Caco-2 (cell line): ENCODE results near the gene PDCD6IP. TPM values are rescaled to one million over a fixed set of nuclear protein-coding genes. Genes with fewer than 3 reads are reported as not detected.

ENCODE experiments used
- BruUV-seq: library from RNA; stranded (reverse); fragments of 400-500 nt; replicated peaks from 2 replicates; lab custom pipeline; 2021; lab: Mats Ljungman, UMichigan
- CTCF ChIA-PET: fragments of 300-600 bp; sonication (Branson Sonifier 250); formaldehyde crosslinking; loops from one replicate; lab custom pipeline; 2022; ENCODE audit warnings: antibody characterized with exemption; lab: Charles Lee
- POLR2A ChIA-PET: fragments of 300-600 bp; sonication (Branson Sonifier 250); formaldehyde crosslinking; loops from one replicate; lab custom pipeline; 2022; ENCODE audit warnings: antibody characterized with exemption; lab: Charles Lee
- DNase-seq, 2 experiments: peaks; one replicate each; pipeline versions ENCODE4 v3.0.0 to v3.0.0-alpha.2; 2020 to 2022
- H3K27me3 ChIP-seq: replicated peaks from 2 replicates; pipeline ENCODE4 v1.6.0; 2011; ENCODE audit warnings: low read length; ENCODE audit not compliant: control insufficient read depth, insufficient read depth
- H3K36me3 ChIP-seq: 2 replicates; pipeline ENCODE4 v1.5.1; 2011; ENCODE audit warnings: low read length; ENCODE audit not compliant: control insufficient read depth, insufficient read depth
- H3K4me1 ChIP-seq: fragments of 250-450 bp; sonication (Bioruptor Pico); 2 replicates; pipeline ENCODE4 v1.5.1; 2020; ENCODE audit warnings: mild to moderate bottlenecking
- H3K4me3 ChIP-seq: 2 replicates; pipeline ENCODE4 v1.5.1; 2011; ENCODE audit warnings: low read depth, mild to moderate bottlenecking, control low read depth, low read length
- H3K9me3 ChIP-seq: fragments of 250-450 bp; sonication (Bioruptor Pico); 2 replicates; pipeline ENCODE4 v1.5.1; 2020; ENCODE audit warnings: mild to moderate bottlenecking, moderate library complexity
- H3K27ac Mint-ChIP-seq: one replicate; pipeline ENCODE4 v1.8.0; 2022; ENCODE audit warnings: mixed read lengths; ENCODE audit not compliant: unreplicated experiment
- H3K27me3 Mint-ChIP-seq: one replicate; pipeline ENCODE4 v1.8.0; 2022; ENCODE audit warnings: mixed read lengths; ENCODE audit not compliant: insufficient read depth, unreplicated experiment
- H3K36me3 Mint-ChIP-seq: one replicate; pipeline ENCODE4 v1.8.0; 2022; ENCODE audit warnings: mild to moderate bottlenecking, mixed read lengths; ENCODE audit not compliant: insufficient read depth, unreplicated experiment
- H3K4me1 Mint-ChIP-seq: one replicate; pipeline ENCODE4 v1.8.0; 2022; ENCODE audit warnings: low read depth, mixed read lengths; ENCODE audit not compliant: unreplicated experiment
- H3K4me3 Mint-ChIP-seq: one replicate; pipeline ENCODE4 v1.8.0; 2022; ENCODE audit warnings: mild to moderate bottlenecking, moderate library complexity, mixed read lengths; ENCODE audit not compliant: unreplicated experiment
- H3K9me3 Mint-ChIP-seq: one replicate; pipeline ENCODE4 v1.8.0; 2022; ENCODE audit warnings: mixed read lengths; ENCODE audit not compliant: unreplicated experiment
- CTCF ChIP-seq, 2 experiments: fragments of 200-600 bp in 1 of 2; IDR thresholded peaks; 1 replicate in 1 of 2; 2 replicates in 1 of 2; pipeline versions ENCODE4 v1.5.1 to v1.8.0; 2011 to 2022; ENCODE audit warnings: antibody characterized with exemption in 1 of 2, control low read depth in 1 of 2, inconsistent platforms in 1 of 2, low read depth in 1 of 2, low read length in 1 of 2, mild to moderate bottlenecking in 1 of 2, moderate library complexity in 1 of 2; ENCODE audit not compliant: insufficient read depth in 1 of 2, severe bottlenecking in 1 of 2, unreplicated experiment in 1 of 2
- intact Hi-C: fragments of 100-400 bp; cut with micrococcal nuclease; formaldehyde crosslinking; loops from one replicate; pipeline ENCODE4 v1.10.0; 2022; ENCODE audit not compliant: unreplicated experiment
- total RNA-seq: library from RNA; stranded (reverse); gene quantifications from 2 replicates; pipeline ENCODE4 v1.2.3, GENCODE V29; 2022

Gene PDCD6IP
- total RNA-seq, 1 experiment from 2014 or later = 185 TPM

GRCh38 chr3:33918126-33918756 lies 119.8 kb downstream of the PDCD6IP start:
- H3K4me3 ChIP-seq = no peak overlapping the region
- no peak for TF ChIP-seq CTCF (IDR thresholded peaks at IDR 0.05; ENCODE audit: insufficient read depth in 1 of 2, low read depth in 1 of 2, low read length in 1 of 2, severe bottlenecking in 1 of 2, unreplicated experiment in 1 of 2)
- CTCF ChIA-PET = no interaction called here
- H3K27me3 ChIP-seq = no peaks in the 10 kb centered on the region
- Mint-ChIP-seq H3K9me3 (no peaks in the 10 kb centered on the region), H3K27ac (no peak overlapping the region), H3K4me1 (no peaks in the 10 kb centered on the region), H3K27me3 (peaks cover 4% of the 10 kb centered on the region), H3K36me3 (no peaks in the 10 kb centered on the region), H3K4me3 (no peak overlapping the region)
- POLR2A ChIA-PET = no interaction called here
- intact Hi-C loops = no loop called here
- no peaks in the 10 kb centered on the region for H3K36me3 ChIP-seq
- DNase-seq = no peak
- BruUV-seq = no TSS peak
- H3K4me1 ChIP-seq = no peaks in the 10 kb centered on the region
- H3K9me3 ChIP-seq = no peaks in the 10 kb centered on the region

Other genes starting within 250 kb of the PDCD6IP start
- gene CLASP2, start 80.4 kb upstream of the PDCD6IP start, total RNA-seq = 65.6 and 66.3 TPM in 2 replicates